IMR-90 (cell line): ENCODE results near the gene KLF1. TPM values are rescaled to one million over a fixed set of nuclear protein-coding genes. Genes with fewer than 3 reads are reported as not detected.

Experiments used
- ATAC-seq: fragments of 200-7000 bp; cut with Tn5 transposase; 2 replicates; pipeline ENCODE4 v1.9.1; 2020; ENCODE audit warnings: low read depth, mild to moderate bottlenecking, moderate library complexity
- BruUV-seq: library from RNA; stranded (reverse); fragments of 400-500 nt; replicated peaks from 2 replicates; lab custom pipeline; 2021; lab: Mats Ljungman, UMichigan
- CTCF ChIA-PET: fragments of 300-600 bp; formaldehyde crosslinking; extraction: SDS; loops from one replicate; lab custom pipeline; 2021; ENCODE audit warnings: antibody characterized with exemption; lab: Yijun Ruan, JAX
- POLR2A ChIA-PET: fragments of 300-600 bp; sonication (Branson Sonifier 250); formaldehyde crosslinking; loops from one replicate; lab custom pipeline; 2022; ENCODE audit warnings: antibody characterized with exemption; ENCODE audit not compliant: unreplicated experiment; lab: Charles Lee
- DNase-seq: peaks from one replicate; pipeline ENCODE4 v3.0.0; 2013
- H2AFZ ChIP-seq: replicated peaks from 2 replicates; pipeline ENCODE3; 2013; ENCODE audit warnings: low read length, mild to moderate bottlenecking; ENCODE audit not compliant: poor library complexity
- H2AK5ac ChIP-seq: 2 replicates; pipeline ENCODE4 v1.6.1; 2013; ENCODE audit warnings: low read depth, low read length, inconsistent platforms
- H2AK9ac ChIP-seq: replicated peaks from 2 replicates; pipeline ENCODE3; 2013; ENCODE audit warnings: mild to moderate bottlenecking, low read depth, low read length, moderate library complexity; ENCODE audit not compliant: poor library complexity
- H2BK120ac ChIP-seq: 2 replicates; pipeline ENCODE4 v1.6.1; 2013; ENCODE audit warnings: low read depth, low read length, inconsistent platforms
- H2BK15ac ChIP-seq: 3 replicates; pipeline ENCODE4 v1.6.1; 2013; ENCODE audit warnings: low read depth, low read length, inconsistent platforms
- H2BK20ac ChIP-seq: 2 replicates; pipeline ENCODE4 v1.6.1; 2013; ENCODE audit warnings: low read depth, mild to moderate bottlenecking, inconsistent platforms, low read length, moderate library complexity
- H2BK5ac ChIP-seq: 2 replicates; pipeline ENCODE4 v1.6.1; 2013; ENCODE audit warnings: mild to moderate bottlenecking, low read depth, low read length, inconsistent platforms; ENCODE audit not compliant: poor library complexity, severe bottlenecking
- H3K14ac ChIP-seq: replicated peaks from 2 replicates; pipeline ENCODE4 v1.6.1; 2013; ENCODE audit warnings: low read depth, low read length, inconsistent platforms
- H3K18ac ChIP-seq: 2 replicates; pipeline ENCODE4 v1.6.1; 2013; ENCODE audit warnings: low read depth, low read length, control low read depth
- H3K23ac ChIP-seq: 2 replicates; pipeline ENCODE4 v1.6.1; 2013; ENCODE audit warnings: low read depth, low read length, inconsistent platforms
- H3K27ac ChIP-seq: 2 replicates; pipeline ENCODE4 v1.5.1; 2013; ENCODE audit warnings: mild to moderate bottlenecking, control low read depth, low read length; ENCODE audit not compliant: insufficient read depth
- H3K27me3 ChIP-seq: 2 replicates; pipeline ENCODE4 v1.6.1; 2013; ENCODE audit warnings: low read length; ENCODE audit not compliant: control insufficient read depth, insufficient read depth
- H3K36me3 ChIP-seq: 2 replicates; pipeline ENCODE4 v1.6.1; 2013; ENCODE audit warnings: low read length, mixed read lengths; ENCODE audit not compliant: control insufficient read depth, insufficient read depth
- H3K4ac ChIP-seq: 2 replicates; pipeline ENCODE4 v1.6.1; 2013; ENCODE audit warnings: low read depth, low read length, inconsistent platforms
- H3K4me1 ChIP-seq: 2 replicates; pipeline ENCODE4 v1.6.1; 2013; ENCODE audit warnings: low read length, mixed read lengths; ENCODE audit not compliant: control insufficient read depth, insufficient read depth
- H3K4me2 ChIP-seq: 2 replicates; pipeline ENCODE4 v1.6.1; 2013; ENCODE audit warnings: low read depth, mild to moderate bottlenecking, control low read depth, low read length, moderate library complexity
- H3K4me3 ChIP-seq: 2 replicates; pipeline ENCODE4 v1.5.1; 2013; ENCODE audit warnings: low read depth, mild to moderate bottlenecking, control low read depth, low read length, moderate library complexity; ENCODE audit not compliant: insufficient read depth
- H3K56ac ChIP-seq: 2 replicates; pipeline ENCODE4 v1.6.1; 2013; ENCODE audit warnings: low read length, inconsistent platforms; ENCODE audit not compliant: insufficient read depth; ENCODE audit errors: extremely low read depth
- H3K79me1 ChIP-seq, 2 experiments: 2 replicates each; pipeline ENCODE4 v1.6.1; 2013; ENCODE audit warnings: low read length in 2 of 2, inconsistent platforms in 1 of 2, low read depth in 1 of 2
- H3K9ac ChIP-seq: 2 replicates; pipeline ENCODE4 v1.6.1; 2013; ENCODE audit warnings: low read depth, low read length, control low read depth
- H3K9me1 ChIP-seq: 2 replicates; pipeline ENCODE4 v1.6.1; 2013; ENCODE audit warnings: low read length, inconsistent platforms; ENCODE audit not compliant: insufficient read depth
- H3K9me3 ChIP-seq: 2 replicates; pipeline ENCODE4 v1.6.1; 2013; ENCODE audit warnings: low read length; ENCODE audit not compliant: control insufficient read depth, insufficient read depth
- H4K20me1 ChIP-seq: 2 replicates; pipeline ENCODE4 v1.6.1; 2013; ENCODE audit warnings: low read length, inconsistent platforms; ENCODE audit not compliant: insufficient read depth
- H4K5ac ChIP-seq: 2 replicates; pipeline ENCODE4 v1.6.1; 2013; ENCODE audit warnings: mild to moderate bottlenecking, low read depth, low read length, control low read depth
- H4K8ac ChIP-seq, 2 experiments: 2 replicates each; pipeline ENCODE4 v1.6.1; 2013; ENCODE audit warnings: low read depth in 2 of 2, low read length in 2 of 2, control low read depth in 1 of 2, inconsistent platforms in 1 of 2
- H4K91ac ChIP-seq: 2 replicates; pipeline ENCODE4 v1.6.1; 2013; ENCODE audit warnings: low read depth, low read length, inconsistent platforms; ENCODE audit not compliant: insufficient read depth
- BHLHE40 ChIP-seq: fragments of 150-350 bp; IDR thresholded peaks from 2 replicates; pipeline ENCODE4 v1.6.1; 2016; ENCODE audit warnings: mild to moderate bottlenecking, low read depth, low read length
- CEBPB ChIP-seq: IDR thresholded peaks from 2 replicates; pipeline ENCODE4 v1.6.1; 2012; ENCODE audit warnings: low read depth, low read length, improper control_type of control experiment
- ELK1 ChIP-seq: fragments of 150-350 bp; IDR thresholded peaks from 2 replicates; pipeline ENCODE4 v1.6.1; 2016; ENCODE audit warnings: low read depth, mild to moderate bottlenecking, low read length, moderate library complexity, borderline replicate concordance
- FOS ChIP-seq: fragments of 150-350 bp; IDR thresholded peaks from 2 replicates; pipeline ENCODE4 v1.6.1; 2016; ENCODE audit warnings: low read depth, low read length
- MAFK ChIP-seq: IDR thresholded peaks from 2 replicates; pipeline ENCODE4 v1.6.1; 2012; ENCODE audit warnings: low read depth, low read length, improper control_type of control experiment
- MAZ ChIP-seq: IDR thresholded peaks from 2 replicates; pipeline ENCODE4 v1.6.1; 2012; ENCODE audit warnings: low read depth, mild to moderate bottlenecking, low read length, improper control_type of control experiment, moderate library complexity, borderline replicate concordance
- MXI1 ChIP-seq: IDR thresholded peaks from 2 replicates; pipeline ENCODE4 v1.6.1; 2012; ENCODE audit warnings: low read depth, mild to moderate bottlenecking, low read length, moderate library complexity, borderline replicate concordance
- NFE2L2 ChIP-seq: fragments of 150-350 bp; IDR thresholded peaks from 2 replicates; pipeline ENCODE4 v1.6.1; 2016; ENCODE audit warnings: low read depth, mild to moderate bottlenecking, low read length
- POLR2A ChIP-seq: IDR thresholded peaks from 2 replicates; pipeline ENCODE4 v1.6.1; 2012; ENCODE audit warnings: mild to moderate bottlenecking, low read depth, low read length
- RAD21 ChIP-seq: IDR thresholded peaks from 2 replicates; pipeline ENCODE4 v1.6.1; 2012; ENCODE audit warnings: low read length, improper control_type of control experiment
- RCOR1 ChIP-seq: IDR thresholded peaks from 2 replicates; pipeline ENCODE4 v1.6.1; 2012; ENCODE audit warnings: mild to moderate bottlenecking, low read length, improper control_type of control experiment; ENCODE audit not compliant: insufficient replicate concordance
- RFX5 ChIP-seq: IDR thresholded peaks from 2 replicates; pipeline ENCODE4 v1.8.0; 2012; ENCODE audit warnings: low read depth, mild to moderate bottlenecking, low read length, moderate library complexity
- SMC3 ChIP-seq: fragments of 150-350 bp; IDR thresholded peaks from 2 replicates; pipeline ENCODE4 v1.6.1; 2016; ENCODE audit warnings: low read depth, mild to moderate bottlenecking, antibody characterized with exemption, low read length, moderate library complexity
- WGBS, 2 experiments: methylation state at CpG; one replicate each; pipeline versions ENCODE4 v1.1.5 to v1.1.7; 2013; ENCODE audit warnings: missing lambda C conversion rate in 2 of 2; ENCODE audit not compliant: insufficient read length in 1 of 2; ENCODE audit errors: extremely low coverage in 2 of 2; 5-methylcytosine and 5-hydroxymethylcytosine counted together
- dilution Hi-C: fragments of 300-500 bp; cut with HindIII; formaldehyde crosslinking; loops from one replicate; pipeline ENCODE4 v1.14.3; 2018; ENCODE audit warnings: low sequenced_read_pairs; ENCODE audit not compliant: unreplicated experiment
- in situ Hi-C: fragments of 300-500 bp; cut with MboI; formaldehyde crosslinking; loops from 3 replicates; pipeline ENCODE4 v1.14.3; 2019; ENCODE audit warnings: low sequenced_read_pairs, inconsistent platforms, mixed read lengths
- intact Hi-C: fragments of 100-400 bp; cut with micrococcal nuclease; formaldehyde crosslinking; loops from 2 replicates; pipeline ENCODE4 v1.10.0; 2022
- polyA plus RNA-seq, 3 experiments: library from polyadenylated mRNA; depleted of rRNA; stranded (reverse); fragments of >200 nt; gene quantifications; 2 replicates each; pipeline ENCODE4 v1.2.3, GENCODE V29; 2012; ENCODE audit warnings: low replicate concordance in 1 of 3
- total RNA-seq: library from RNA; depleted of rRNA; stranded (reverse); fragments of >200 nt; gene quantifications from 2 replicates; pipeline ENCODE4 v1.2.3, GENCODE V29; 2012
- TF ChIP-seq, protein P1 (sequence below): fragments of 150-350 bp; IDR thresholded peaks from 2 replicates; pipeline ENCODE4 v1.6.1; 2017; ENCODE audit warnings: mild to moderate bottlenecking, antibody characterized with exemption, low read length, low read depth

The KLF1 gene
- total and polyA plus RNA-seq, 2 of the 4 experiments (the other 2 are of a cell fraction), result not detected

GRCh38 chr19:12834976-12835757, 51.8 kb downstream of the KLF1 start (continued):
- TF ChIP-seq RCOR1 (no peak), POLR2A (no peak)

- no peak for DNase-seq
- in situ Hi-C loops (no loop called here), dilution Hi-C loops (no loop called here), intact Hi-C loops (no loop called here)
- H2AFZ ChIP-seq, result peak within 1 kb of the TSS; percentile 89
- no peaks in the 10 kb centered on the region; the same call in 1 of the 2 replicates for H3K9me3 ChIP-seq
- no peak within 1 kb of the TSS for H3K9ac ChIP-seq
- WGBS, 2 experiments, result 0% methylated on average over 10 of the region's 20 CpGs; no CpG with 5 or more reads in 1 of the 2 experiments
- BruUV-seq, result no TSS peak
- peaks cover 60% of the 10 kb centered on the region for H3K27me3 ChIP-seq
- no peak within 1 kb of the TSS for H3K23ac ChIP-seq
- no peak within 1 kb of the TSS for H3K18ac ChIP-seq
- no peak within 1 kb of the TSS for H4K5ac ChIP-seq
- H2BK15ac ChIP-seq, result no peak within 1 kb of the TSS
- 0 out of 2 replicates have a peak, but pooled peaks cover 8% of the 10 kb centered on the region for H3K9me1 ChIP-seq
- no peak within 1 kb of the TSS for H3K27ac ChIP-seq
- no peak within 1 kb of the TSS for H3K14ac ChIP-seq
- ChIA-PET POLR2A (no interaction called here), CTCF (interaction anchor here (0.9 kb wide), 1 partner anchor 12 kb away, joined by 3 read pairs; no protein-coding TSS in a partner anchor)
- H3K4me3 ChIP-seq, result peak within 1 kb of the TSS; percentile 56
- H2AK5ac ChIP-seq, result no peak within 1 kb of the TSS
- H3K79me1 ChIP-seq, result no peaks in the 10 kb centered on the region
- no peak within 1 kb of the TSS for H2AK9ac ChIP-seq
- no peak within 1 kb of the TSS for H3K56ac ChIP-seq
- peaks cover 4% of the 10 kb centered on the region; the same call in 1 of the 2 replicates for H3K4me1 ChIP-seq
- no peak within 1 kb of the TSS for H2BK20ac ChIP-seq
- ATAC-seq, result no peak
- no peak within 1 kb of the TSS for H2BK5ac ChIP-seq
- H3K4ac ChIP-seq, result no peak within 1 kb of the TSS
- H4K20me1 ChIP-seq, result peaks cover 21% of the 10 kb centered on the region
- H4K8ac ChIP-seq, result no peak within 1 kb of the TSS
- H3K36me3 ChIP-seq, result no peaks in the 10 kb centered on the region
- H4K91ac ChIP-seq, result no peak within 1 kb of the TSS
- H2BK120ac ChIP-seq, result no peak within 1 kb of the TSS
- H3K4me2 ChIP-seq, result peak within 1 kb of the TSS; percentile 74
- TF ChIP-seq POLR2A (no peak), RFX5 (no peak), SMC3 (no peak), RAD21 (no peak), CEBPB (no peak), MAFK (no peak), BHLHE40 (no peak), NFE2L2 (no peak), FOS (no peak), MXI1 (no peak), ELK1 (no peak), MAZ (no peak)
- TF ChIP-seq, protein P1, sequence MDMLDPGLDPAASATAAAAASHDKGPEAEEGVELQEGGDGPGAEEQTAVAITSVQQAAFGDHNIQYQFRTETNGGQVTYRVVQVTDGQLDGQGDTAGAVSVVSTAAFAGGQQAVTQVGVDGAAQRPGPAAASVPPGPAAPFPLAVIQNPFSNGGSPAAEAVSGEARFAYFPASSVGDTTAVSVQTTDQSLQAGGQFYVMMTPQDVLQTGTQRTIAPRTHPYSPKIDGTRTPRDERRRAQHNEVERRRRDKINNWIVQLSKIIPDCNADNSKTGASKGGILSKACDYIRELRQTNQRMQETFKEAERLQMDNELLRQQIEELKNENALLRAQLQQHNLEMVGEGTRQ, result no peak
These were observed 52.4 kb downstream of the KLF1 start, which contains the start of gene RTBDN for GRCh38 chr19:12834566-12834943. TSS of gene RTBDN (minus strand) at chr19:12834579. CDS start at chr19:12829979, 4,600 bp downstream.
